ENCODE measurements around the gene HOMER1.

HOMER1 gene

DNA sequence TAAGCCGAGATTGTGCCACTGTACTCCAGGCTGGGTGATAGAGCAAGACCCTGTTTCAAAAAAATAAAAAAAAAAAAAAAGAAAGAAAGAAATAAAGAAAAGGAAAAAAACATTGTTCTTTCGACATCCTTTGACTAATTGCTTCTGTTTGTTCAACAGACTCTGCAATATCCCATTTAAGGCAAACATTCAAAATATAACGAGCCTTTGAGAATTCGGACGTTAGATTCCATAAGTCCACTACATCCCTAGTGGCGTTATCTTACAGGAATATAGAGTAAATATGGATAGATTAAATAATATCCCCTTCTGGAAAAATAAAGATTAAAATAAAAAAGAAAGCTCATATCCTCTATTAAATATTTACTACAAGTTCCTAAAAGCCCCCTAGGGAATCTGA, 27.0 kb upstream of the HOMER1 start:
- H3K36me3 ChIP-seq (replicated peaks) = no peaks in the 10 kb centered on the region
- in situ Hi-C loops (cut with HindIII; ENCODE audit: low pct_ligation_motif_present, low sequenced_read_pairs) = no loop called here
- TF ChIP-seq, protein P1, sequence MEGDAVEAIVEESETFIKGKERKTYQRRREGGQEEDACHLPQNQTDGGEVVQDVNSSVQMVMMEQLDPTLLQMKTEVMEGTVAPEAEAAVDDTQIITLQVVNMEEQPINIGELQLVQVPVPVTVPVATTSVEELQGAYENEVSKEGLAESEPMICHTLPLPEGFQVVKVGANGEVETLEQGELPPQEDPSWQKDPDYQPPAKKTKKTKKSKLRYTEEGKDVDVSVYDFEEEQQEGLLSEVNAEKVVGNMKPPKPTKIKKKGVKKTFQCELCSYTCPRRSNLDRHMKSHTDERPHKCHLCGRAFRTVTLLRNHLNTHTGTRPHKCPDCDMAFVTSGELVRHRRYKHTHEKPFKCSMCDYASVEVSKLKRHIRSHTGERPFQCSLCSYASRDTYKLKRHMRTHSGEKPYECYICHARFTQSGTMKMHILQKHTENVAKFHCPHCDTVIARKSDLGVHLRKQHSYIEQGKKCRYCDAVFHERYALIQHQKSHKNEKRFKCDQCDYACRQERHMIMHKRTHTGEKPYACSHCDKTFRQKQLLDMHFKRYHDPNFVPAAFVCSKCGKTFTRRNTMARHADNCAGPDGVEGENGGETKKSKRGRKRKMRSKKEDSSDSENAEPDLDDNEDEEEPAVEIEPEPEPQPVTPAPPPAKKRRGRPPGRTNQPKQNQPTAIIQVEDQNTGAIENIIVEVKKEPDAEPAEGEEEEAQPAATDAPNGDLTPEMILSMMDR (IDR thresholded peaks at IDR 0.05; ENCODE audit: low read depth, low read length, missing control alignments) = no peak
- no peak for DNase-seq
- no peak overlapping the region for H3K4me3 ChIP-seq (ENCODE audit: low read depth, low read length)
- no peak overlapping the region for H3K27ac ChIP-seq
- H3K27me3 ChIP-seq (replicated peaks) = no peaks in the 10 kb centered on the region

DNA sequence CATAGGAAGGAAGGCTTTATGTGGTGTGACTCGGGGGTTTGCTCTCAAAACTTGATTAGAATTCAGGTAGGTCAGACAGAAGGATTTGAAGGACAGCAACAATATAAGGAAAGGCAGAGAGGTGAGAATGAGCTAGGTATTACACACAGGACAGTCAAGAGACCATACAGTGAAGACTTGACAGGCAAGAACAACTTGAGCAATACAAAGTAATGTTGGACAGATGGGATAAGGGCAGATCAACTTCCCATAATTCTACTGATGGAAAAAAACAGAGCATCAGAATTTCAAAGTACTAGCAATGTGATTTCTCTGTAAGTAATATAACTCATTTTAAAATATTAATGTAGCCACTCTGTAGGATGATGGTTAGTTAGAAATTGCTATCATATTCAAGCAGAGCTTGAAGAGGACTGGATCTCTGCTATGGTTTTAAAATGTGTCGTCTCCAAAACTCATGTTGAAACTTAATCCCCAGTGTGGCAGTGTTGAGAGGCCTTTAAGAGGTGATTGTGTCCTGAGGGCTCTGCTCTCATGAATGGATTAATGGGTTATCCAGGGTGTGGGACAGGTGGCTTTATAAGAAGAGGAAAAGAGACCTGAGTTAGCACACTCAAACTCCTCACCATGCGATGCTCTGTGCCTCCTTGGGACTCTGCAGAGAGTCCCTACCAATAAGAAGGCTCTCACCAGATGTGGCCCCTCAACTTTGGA, 22.4 kb upstream of the HOMER1 start:
- Histone ChIP-seq H3K36me3 (replicated peaks) (no peaks in the 10 kb centered on the region), H3K4me3 (ENCODE audit: low read depth, low read length) (no peak overlapping the region), H3K27me3 (replicated peaks) (no peaks in the 10 kb centered on the region), H3K27ac (no peak overlapping the region)
- TF ChIP-seq, protein P1 (IDR thresholded peaks at IDR 0.05; ENCODE audit: low read depth, low read length, missing control alignments) = no peak
- no peak for DNase-seq
- in situ Hi-C loops (cut with HindIII; ENCODE audit: low pct_ligation_motif_present, low sequenced_read_pairs) = no loop called here

DNA sequence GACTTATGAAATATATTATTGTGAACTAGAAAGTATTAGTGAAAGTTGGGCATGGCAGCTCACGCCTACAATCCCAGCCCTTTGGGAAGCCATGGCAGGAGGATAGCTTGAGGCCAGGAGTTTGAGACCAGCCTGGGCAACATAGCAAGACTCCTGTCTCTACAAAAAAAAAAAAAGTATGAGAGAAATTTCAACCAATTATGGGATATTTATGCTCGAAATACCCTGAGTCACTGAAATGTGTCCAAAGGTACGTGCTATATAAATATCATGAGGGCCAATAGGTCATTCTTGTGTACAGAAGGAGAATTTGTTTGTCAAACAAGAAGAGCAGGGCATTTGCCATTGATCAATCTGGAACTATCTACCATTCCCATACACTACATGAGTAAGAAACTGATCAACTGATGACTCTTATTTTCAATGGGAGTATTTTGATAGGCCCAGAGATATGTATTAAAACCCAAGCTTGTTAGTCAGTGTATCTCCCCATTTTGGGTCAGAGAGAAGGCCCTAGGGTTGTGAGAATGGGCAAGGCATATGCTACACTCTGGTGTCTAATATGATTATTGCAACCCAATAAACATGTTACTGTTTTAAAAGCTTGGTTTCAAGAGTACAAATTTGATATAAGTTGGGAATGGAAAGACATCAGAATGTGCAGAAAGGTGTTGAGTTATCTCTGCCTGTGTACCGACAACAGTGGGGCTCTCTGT, 21.7 kb upstream of the HOMER1 start:
- TF ChIP-seq, protein P1 (IDR thresholded peaks at IDR 0.05; ENCODE audit: low read depth, low read length, missing control alignments) = no peak
- Histone ChIP-seq H3K4me3 (ENCODE audit: low read depth, low read length) (no peak overlapping the region), H3K27me3 (replicated peaks) (no peaks in the 10 kb centered on the region), H3K36me3 (replicated peaks) (no peaks in the 10 kb centered on the region), H3K27ac (no peak overlapping the region)
- in situ Hi-C loops (cut with HindIII; ENCODE audit: low pct_ligation_motif_present, low sequenced_read_pairs) = no loop called here
- DNase-seq = no peak

DNA sequence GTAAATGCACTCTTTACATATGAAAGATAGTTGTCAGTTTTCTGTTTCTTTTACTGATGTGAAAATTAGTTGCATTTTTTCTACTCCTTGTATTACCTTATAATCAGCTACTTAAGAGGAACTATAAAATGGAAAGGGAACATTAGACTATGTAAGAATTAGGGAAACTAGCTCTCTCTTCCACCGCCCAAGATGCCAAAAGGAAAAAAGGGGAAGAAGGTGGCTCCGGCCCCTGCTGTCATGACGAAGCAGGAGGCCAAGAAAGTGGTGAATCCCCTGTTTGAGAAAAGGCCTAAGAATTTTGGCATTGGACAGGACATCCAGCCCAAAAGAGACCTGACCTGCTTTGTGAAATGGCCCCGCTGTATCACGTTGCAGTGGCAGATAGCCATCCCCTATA, 15.2 kb upstream of the HOMER1 start:
- in situ Hi-C loops (cut with HindIII; ENCODE audit: low pct_ligation_motif_present, low sequenced_read_pairs) = no loop called here
- Histone ChIP-seq H3K36me3 (replicated peaks) (no peaks in the 10 kb centered on the region), H3K27me3 (replicated peaks) (no peaks in the 10 kb centered on the region), H3K4me3 (ENCODE audit: low read depth, low read length) (no peak overlapping the region), H3K27ac (no peak overlapping the region)
- TF ChIP-seq, protein P1 (IDR thresholded peaks at IDR 0.05; ENCODE audit: low read depth, low read length, missing control alignments) = no peak
- DNase-seq = no peak

DNA sequence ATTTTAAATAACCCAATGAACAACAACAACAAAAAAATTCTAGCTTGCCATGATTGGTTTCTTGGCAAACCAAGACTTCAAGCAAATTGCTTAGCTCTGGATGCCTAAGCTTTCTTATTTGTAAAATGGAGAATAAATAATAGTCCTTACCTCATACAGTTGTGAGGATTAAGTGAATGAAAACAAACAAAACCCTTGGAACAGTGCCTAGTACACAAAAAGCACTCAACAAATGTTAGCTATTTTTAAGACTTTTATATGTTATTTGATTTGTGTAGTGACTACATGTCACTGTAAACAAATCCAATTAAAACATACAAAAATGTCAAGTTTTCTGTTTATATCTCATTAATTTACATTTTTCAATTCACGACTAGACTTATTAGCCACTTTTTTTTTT, 13.5 kb upstream of the HOMER1 start:
- Histone ChIP-seq H3K36me3 (replicated peaks) (no peaks in the 10 kb centered on the region), H3K27ac (no peak overlapping the region), H3K4me3 (ENCODE audit: low read depth, low read length) (no peak overlapping the region), H3K27me3 (replicated peaks) (no peaks in the 10 kb centered on the region)
- DNase-seq = no peak
- in situ Hi-C loops (cut with HindIII; ENCODE audit: low pct_ligation_motif_present, low sequenced_read_pairs) = no loop called here
- TF ChIP-seq, protein P1 (IDR thresholded peaks at IDR 0.05; ENCODE audit: low read depth, low read length, missing control alignments) = no peak

Measured in brain microvascular endothelial cell (primary cell).